Smooth muscle cell of trachea (primary cell): ENCODE measurements around the gene RIMS1. TPM values are rescaled to one million over a fixed set of nuclear protein-coding genes. Genes with fewer than 3 reads are reported as not detected.

Source experiments
- total RNA-seq: library from RNA; depleted of rRNA; stranded (reverse); fragments of >200 nt; gene quantifications from 2 replicates; pipeline ENCODE4 v1.2.1, GENCODE V29; 2014

Gene RIMS1, protein sequence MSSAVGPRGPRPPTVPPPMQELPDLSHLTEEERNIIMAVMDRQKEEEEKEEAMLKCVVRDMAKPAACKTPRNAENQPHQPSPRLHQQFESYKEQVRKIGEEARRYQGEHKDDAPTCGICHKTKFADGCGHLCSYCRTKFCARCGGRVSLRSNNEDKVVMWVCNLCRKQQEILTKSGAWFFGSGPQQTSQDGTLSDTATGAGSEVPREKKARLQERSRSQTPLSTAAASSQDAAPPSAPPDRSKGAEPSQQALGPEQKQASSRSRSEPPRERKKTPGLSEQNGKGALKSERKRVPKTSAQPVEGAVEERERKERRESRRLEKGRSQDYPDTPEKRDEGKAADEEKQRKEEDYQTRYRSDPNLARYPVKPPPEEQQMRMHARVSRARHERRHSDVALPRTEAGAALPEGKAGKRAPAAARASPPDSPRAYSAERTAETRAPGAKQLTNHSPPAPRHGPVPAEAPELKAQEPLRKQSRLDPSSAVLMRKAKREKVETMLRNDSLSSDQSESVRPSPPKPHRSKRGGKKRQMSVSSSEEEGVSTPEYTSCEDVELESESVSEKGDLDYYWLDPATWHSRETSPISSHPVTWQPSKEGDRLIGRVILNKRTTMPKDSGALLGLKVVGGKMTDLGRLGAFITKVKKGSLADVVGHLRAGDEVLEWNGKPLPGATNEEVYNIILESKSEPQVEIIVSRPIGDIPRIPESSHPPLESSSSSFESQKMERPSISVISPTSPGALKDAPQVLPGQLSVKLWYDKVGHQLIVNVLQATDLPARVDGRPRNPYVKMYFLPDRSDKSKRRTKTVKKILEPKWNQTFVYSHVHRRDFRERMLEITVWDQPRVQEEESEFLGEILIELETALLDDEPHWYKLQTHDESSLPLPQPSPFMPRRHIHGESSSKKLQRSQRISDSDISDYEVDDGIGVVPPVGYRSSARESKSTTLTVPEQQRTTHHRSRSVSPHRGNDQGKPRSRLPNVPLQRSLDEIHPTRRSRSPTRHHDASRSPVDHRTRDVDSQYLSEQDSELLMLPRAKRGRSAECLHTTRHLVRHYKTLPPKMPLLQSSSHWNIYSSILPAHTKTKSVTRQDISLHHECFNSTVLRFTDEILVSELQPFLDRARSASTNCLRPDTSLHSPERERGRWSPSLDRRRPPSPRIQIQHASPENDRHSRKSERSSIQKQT (N-terminal part only)
- total RNA-seq = under 0.01 and 0.33 TPM in 2 replicates

GRCh38 chr6:71886184-71887005 lies at the start of gene RIMS1:
RIMS1 (plus strand) TSS chr6:71886550; CDS start chr6:71887024, 474 bp downstream.

